GM18909 (cell line): ENCODE measurements around the gene RPP38.

Source experiments
- ATAC-seq: cut with Tn5 transposase; IDR thresholded peaks from one replicate; pipeline ENCODE4 v1.9.1; 2021; ENCODE audit warnings: mild to moderate bottlenecking; ENCODE audit not compliant: unreplicated experiment, poor library complexity

RPP38 gene

GRCh38 chr10:15106352-15107013 is 9.3 kb downstream of the RPP38 start:
- ATAC-seq: peak; percentile 81

DNA sequence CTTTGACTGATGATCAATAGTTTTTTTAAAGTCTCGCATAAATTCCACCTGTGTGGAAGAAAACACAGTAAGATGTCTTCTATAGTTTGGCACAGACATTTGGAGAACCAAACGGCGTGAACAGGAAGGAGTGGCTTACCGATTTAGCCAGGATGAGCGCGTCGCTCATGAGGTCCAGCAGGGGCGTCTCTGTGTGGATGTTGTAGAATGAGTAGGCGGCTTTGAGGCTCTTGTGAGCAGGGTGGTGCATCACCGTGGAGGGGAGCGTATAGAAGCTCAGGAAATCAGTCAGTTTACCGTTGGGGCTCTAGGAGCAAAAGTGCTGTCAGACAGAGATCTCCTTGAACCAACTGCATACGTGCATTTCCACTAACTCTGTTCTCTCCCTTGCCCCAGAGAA is 15.5 kb downstream of the RPP38 start:
- ATAC-seq: no peak

DNA sequence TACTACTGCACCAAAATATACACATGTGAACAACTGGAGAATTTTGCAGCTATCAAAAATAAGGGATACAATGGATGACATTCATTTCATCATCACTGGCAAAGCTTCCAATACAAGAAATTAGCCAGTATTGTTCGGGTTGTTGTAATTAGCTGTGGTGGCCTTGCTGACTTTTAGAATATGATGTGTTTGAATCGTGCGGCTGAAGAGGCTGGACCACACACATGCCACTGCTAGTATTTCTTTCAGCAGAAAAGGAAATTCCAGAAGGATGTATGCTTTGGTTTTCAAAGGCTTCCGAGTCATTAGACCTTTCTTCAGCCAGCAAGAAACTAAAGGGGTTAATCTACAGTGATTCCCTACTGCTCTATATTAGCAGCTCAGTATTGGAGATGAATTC is 16.6 kb downstream of the RPP38 start:
- ATAC-seq: no peak

- ATAC-seq: no peak
Observed at GRCh38 chr10:15116225-15116624, 19.1 kb downstream of the RPP38 start.

GRCh38 chr10:15118615-15119014 is 21.5 kb downstream of the RPP38 start:
- no peak for ATAC-seq

DNA sequence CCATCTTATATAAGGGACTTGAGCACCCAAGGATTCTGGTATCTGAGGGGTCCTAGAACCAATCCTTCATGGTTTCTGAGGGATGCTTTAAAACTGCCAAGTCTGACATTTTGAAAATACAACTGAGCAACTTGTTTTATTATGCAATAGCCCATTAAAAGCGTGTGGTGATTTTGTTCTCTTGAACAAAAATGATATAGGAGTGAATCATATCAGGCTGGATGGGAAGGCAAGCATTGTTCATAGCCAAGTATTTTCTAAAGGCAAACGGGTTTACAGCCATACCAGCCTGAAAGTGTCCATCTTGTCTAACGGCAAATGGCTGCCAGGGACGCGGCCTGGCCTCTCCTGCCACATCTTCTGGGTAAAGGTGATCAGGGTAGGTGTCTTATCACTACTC is 23.4 kb downstream of the RPP38 start:
- no peak for ATAC-seq

DNA sequence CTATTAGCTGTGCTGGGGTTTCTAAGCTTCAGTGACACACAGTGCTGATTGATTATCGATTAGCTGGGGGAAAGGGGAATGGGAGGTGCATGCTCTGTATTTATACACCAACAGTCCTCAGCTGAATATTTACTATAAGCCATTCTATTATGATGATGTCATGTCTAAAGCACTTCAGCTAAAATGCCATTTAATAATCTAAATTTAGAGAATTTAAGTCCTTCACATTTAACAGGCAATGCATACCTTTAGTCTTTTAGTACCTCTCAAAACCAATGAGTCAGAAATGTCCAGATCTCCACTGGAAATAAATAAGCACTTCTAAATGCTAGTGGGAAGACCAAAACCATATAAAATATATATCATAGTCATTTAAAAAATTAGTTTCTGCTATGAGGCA is 24.6 kb downstream of the RPP38 start:
- ATAC-seq: no peak

GRCh38 chr10:15122477-15123030 is 25.4 kb downstream of the RPP38 start:
- peak; percentile 87 for ATAC-seq

GRCh38 chr10:15123749-15124184 is 26.6 kb downstream of the RPP38 start:
- ATAC-seq: no peak

DNA sequence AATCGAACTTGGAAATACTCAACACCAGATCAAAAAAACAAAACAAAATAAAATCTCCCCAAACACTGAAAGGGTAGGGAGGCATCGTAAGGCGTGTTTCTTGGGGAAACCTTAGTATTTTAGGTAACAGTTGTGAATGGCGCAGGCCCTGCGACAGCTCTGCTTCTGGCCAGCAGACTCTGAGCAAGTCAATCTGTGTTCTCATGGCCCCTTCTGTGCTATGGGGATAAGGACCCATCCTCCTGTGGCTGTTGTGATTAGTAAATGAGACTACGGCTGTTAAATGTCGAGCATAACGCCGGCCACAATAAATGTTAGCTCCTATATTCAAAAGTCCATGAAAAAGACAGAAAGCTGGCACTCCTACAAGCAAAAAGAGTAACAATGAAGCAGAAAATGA is 27.0 kb downstream of the RPP38 start:
- ATAC-seq: no peak

GRCh38 chr10:15124908-15125307 is 27.8 kb downstream of the RPP38 start:
- ATAC-seq: no peak

GRCh38 chr10:15131330-15131729 is 34.2 kb downstream of the RPP38 start:
- ATAC-seq: no peak

DNA sequence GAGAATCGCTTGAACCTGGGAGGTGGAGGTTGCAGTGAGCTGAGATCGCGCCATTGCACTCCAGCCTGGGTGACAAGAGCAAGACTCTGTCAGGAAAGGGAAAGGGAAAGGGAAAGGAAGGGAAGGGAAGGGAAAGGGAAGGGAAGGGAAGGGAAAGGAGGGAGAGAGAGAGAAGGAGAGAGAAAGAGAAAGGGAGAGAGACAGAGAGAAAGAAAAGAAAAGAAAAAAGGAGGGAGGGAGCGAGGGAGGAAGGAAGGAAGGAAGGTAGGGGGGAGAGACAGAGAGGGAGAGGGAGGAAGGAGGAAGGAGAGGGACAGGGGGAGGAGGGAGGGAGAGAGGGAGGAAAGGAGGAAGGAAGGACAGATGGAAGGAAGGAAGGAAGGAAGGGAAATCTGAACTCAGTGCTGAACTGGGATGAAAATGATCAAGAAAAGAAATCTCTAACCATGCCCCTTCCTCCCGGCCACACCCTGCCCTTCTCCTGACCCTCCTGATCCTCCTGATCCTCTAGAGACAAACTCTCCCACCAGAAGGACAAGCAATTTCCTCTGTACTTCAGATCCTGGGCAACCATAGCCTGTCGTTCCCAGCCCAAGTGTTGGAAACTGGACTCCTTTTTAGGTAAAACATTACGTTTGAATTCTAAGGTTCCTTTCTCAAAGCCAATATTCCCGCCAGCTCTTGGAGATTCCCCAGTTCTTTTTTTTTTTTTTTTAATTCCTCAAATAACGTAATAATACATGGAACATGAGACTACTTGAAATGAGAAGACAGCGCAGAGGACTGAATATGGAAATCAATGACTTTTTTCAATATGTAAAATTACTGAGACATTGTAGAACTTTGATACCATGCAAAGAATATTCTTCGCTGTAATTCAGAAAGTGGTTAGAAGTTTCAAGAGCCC is 39.2 kb downstream of the RPP38 start:
- no peak for ATAC-seq

DNA sequence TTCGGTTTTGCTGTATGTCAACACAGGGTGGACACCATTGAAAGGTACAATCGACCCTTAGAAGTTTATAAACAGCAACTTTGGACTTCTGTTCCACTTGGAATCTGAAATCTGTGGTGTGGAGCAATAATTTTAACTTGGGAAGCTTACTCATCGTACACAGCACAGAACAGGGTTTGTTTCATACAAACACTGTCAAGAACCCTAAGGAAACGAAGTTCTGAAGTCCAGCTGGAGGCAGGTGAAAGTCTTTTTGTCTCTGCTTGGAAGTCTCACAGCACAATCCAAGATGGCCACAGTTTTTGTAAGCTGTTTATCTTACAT is 39.8 kb downstream of the RPP38 start:
- ATAC-seq: no peak

GRCh38 chr10:15137636-15138035 is 40.5 kb downstream of the RPP38 start:
- no peak for ATAC-seq

GRCh38 chr10:15140698-15141097 is 43.5 kb downstream of the RPP38 start:
- no peak for ATAC-seq

GRCh38 chr10:15141136-15142054 is 44.2 kb downstream of the RPP38 start:
- ATAC-seq: peak; percentile 90

- no peak for ATAC-seq
Observed at GRCh38 chr10:15144788-15145187, 47.6 kb downstream of the RPP38 start.

GRCh38 chr10:15146366-15146765 is 49.2 kb downstream of the RPP38 start:
- ATAC-seq: no peak

DNA sequence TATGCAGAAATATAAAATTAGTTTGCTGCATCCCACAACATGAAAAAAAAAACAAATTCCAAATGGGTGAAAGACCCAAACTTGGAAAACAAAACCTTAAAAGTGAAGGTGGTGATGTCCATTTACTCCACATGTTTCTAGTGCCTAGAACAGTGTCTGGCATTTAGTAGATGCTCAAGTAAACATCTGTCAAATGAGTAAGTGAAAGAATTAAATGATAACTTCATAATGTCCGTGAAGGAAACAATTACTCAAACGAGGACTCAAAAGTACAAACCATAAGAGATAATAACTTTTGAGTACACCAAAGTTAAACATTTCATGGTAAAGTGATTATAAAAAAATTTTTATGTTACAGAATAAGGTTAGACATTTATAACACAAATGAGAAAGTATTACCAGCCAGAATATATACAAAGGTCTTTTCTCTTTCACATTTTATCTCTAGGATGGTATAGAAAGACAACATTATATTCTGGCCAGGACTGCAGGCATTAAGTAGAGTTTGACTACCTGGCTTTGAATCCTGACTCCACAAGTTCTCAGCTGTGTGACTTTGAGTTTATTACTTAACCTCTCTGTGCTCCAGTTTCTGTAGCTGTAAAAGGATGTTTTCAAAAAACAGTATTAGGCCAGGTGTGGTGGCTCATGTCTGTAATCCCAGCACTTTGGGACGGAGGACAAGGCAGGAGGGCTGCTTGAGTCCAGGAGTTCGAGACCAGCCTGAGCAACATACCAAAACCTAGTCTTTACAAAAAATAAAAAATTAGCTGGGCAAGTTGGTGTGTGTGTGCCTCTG is 50.6 kb downstream of the RPP38 start:
- ATAC-seq: no peak
